GM19099 (cell line): ENCODE results near the gene MPG.

ENCODE experiments used
- POLR2A ChIP-seq: IDR thresholded peaks from 3 replicates; pipeline ENCODE4 v1.6.1; 2011; ENCODE audit warnings: low read depth; ENCODE audit not compliant: insufficient read length; ENCODE audit errors: extremely low read depth

The MPG gene

GRCh38 chr16:61879-62281 is 16.1 kb upstream of the MPG start:
- TF ChIP-seq POLR2A: no peak

GRCh38 chr16:62283-62967 is 15.6 kb upstream of the MPG start:
- TF ChIP-seq POLR2A: no peak

GRCh38 chr16:62968-63391 is 15.0 kb upstream of the MPG start:
- TF ChIP-seq POLR2A: no peak

DNA sequence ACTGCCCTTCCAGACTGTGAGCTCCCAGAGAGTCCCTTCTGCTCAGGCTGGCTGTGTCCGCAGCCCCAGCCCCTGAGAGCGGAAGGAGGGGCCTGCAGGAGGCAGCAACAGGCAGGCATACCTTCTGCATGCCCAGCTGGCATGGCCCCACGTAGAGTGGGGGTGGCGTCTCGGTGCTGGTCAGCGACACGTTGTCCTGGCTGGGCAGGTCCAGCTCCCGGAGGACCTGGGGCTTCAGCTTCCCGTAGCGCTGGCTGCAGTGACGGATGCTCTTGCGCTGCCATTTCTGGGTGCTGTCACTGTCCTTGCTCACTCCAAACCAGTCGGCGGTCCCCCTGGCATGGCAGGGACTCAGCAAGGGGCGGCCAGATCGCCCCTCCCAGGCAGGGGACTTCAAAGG is 14.6 kb upstream of the MPG start:
- TF ChIP-seq POLR2A: no peak

DNA sequence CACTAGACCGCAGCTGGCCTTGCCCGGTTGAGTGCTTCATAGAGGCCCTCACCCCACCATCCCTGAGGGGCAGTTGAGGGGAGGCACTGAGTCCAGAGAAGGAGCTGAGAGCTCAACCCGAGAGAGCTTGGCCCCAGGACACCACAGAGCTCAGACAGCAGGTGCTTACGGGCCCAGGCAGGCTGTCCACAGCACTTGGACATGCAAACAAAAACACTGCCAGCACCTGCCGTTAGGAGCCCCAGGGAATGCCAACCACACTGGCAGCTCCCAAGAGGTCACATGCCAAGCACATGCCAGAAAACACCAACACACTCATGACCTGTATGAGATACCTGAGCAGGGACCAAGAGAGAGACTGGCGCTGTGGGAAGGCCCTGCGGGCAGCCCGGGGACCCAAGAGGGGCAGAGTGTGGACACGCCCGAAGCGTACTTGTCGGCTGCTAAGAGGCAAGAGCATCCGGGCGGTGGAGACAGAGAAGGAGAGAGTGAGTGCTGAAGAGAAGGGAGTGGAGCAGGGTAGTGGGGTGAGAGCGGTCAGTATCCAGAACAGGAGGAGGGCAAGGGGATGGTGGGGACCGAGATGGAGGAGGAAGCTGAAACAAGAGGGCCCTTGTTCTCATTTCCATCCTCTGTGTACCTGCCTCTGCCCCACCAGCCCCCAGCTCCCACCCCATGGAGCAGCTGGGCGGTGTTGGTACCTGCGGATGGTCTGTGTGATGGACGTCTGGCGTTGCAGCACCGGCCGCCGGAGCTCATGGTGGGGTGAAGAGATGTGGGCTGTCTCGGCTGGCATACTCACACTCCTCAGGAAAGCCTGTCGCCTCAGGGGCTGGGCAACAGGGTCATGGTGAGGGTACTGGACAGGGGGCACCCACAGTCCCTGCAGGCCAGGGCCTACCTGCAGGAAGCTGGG is 13.8 kb upstream of the MPG start:
- no peak for TF ChIP-seq POLR2A

DNA sequence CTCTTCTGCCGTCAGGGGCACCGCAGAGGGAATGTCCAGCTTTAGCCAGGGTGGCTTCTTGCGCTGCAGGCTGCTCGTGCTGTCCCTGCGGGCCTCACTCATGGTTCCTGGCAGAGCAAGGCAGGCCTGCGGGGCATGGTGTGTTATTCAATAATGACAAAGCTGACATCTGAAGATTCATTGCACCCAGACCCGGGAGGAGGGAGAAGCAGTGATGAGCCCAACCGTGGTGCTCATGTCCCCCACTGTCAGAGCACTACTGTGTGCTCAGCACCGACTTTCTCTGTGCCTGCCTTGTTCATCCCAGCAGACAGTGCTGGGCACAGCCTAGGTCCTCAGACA is 13.1 kb upstream of the MPG start:
- no peak for TF ChIP-seq POLR2A

GRCh38 chr16:65745-66144 is 12.3 kb upstream of the MPG start:
- TF ChIP-seq POLR2A: no peak

GRCh38 chr16:66309-67182 is 11.5 kb upstream of the MPG start:
- no peak for TF ChIP-seq POLR2A

DNA sequence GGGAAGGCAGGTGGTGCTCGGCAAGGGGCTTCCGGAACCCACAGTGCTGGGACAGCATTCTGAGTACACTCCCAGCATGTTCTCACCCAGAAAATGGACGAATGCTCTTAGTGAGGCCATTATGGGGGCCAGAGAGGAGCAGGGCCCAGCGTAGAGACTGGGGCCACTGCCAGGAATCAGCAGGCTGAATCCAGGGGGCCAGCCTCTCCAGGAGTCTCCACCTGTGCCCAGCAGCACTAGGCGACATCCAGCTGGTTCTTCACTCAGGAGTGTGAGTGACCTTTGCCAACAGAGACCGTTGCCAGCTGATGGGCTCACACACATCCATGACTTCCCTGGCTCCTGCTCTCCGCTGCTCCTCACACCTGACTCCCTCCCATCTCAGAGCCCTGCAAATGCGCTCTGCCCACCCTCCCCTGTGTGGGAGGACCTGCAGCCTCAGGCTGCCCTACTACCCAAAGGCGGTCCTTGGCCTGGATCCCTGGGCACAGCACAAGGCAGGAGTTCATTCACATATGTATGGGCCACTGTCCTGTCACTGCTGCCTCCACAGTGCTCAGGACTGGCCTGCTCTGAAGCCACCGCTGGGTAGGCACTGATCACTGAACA is 10.7 kb upstream of the MPG start:
- no peak for TF ChIP-seq POLR2A

GRCh38 chr16:67884-68789 is 9.9 kb upstream of the MPG start:
- no peak for TF ChIP-seq POLR2A

DNA sequence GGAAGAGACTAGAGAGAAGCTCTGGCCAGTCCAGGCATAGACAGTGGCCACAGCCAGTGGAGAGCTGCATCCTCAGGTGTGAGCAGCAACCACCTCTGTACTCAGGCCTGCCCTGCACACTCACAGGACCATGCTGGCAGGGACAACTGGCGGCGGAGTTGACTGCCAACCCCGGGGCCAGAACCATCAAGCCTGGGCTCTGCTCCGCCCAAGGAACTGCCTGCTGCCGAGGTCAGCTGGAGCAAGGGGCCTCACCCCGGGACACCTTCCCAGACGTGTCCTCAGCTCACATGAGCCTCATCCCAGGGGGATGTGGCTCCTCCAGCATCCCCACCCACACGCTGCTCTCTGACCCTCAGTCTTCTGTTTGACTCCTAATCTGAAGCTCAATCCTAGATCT is 8.8 kb upstream of the MPG start:
- TF ChIP-seq POLR2A: no peak

- TF ChIP-seq POLR2A: no peak
These were observed 6.8 kb upstream of the MPG start for GRCh38 chr16:71210-71539.

GRCh38 chr16:71540-72401 is 6.3 kb upstream of the MPG start:
- TF ChIP-seq POLR2A: no peak
